GM12801 (cell line): ENCODE results near the gene SOWAHA.

Experiments used
- CTCF ChIP-seq: IDR thresholded peaks from one replicate; pipeline ENCODE4 v1.5.1; 2011; ENCODE audit warnings: control low read depth; ENCODE audit not compliant: insufficient read length; ENCODE audit errors: extremely low read depth

SOWAHA gene

GRCh38 chr5:132774896-132775295, 38.2 kb upstream of the SOWAHA start:
- no peak for TF ChIP-seq CTCF

GRCh38 chr5:132775476-132775961, 37.6 kb upstream of the SOWAHA start:
- no peak for TF ChIP-seq CTCF

- no peak for TF ChIP-seq CTCF
Measured at GRCh38 chr5:132776131-132776937, 36.8 kb upstream of the SOWAHA start.

- no peak for TF ChIP-seq CTCF
Measured at GRCh38 chr5:132776938-132777208, 36.2 kb upstream of the SOWAHA start.

GRCh38 chr5:132777209-132778069, 35.7 kb upstream of the SOWAHA start, which contains the start of gene SEPTIN8:
TSS of gene SEPTIN8 (minus strand) at chr5:132777239. CDS start at chr5:132777137, 102 bp downstream.
- TF ChIP-seq CTCF = no peak

GRCh38 chr5:132778129-132778528, 35.0 kb upstream of the SOWAHA start:
- no peak for TF ChIP-seq CTCF

GRCh38 chr5:132778856-132779255, 34.2 kb upstream of the SOWAHA start:
- TF ChIP-seq CTCF = no peak
